OCI-LY3 (cell line): ENCODE data around the gene EPYC.

ENCODE experiments used
- CTCF ChIP-seq: fragments of 200-600, 300-600 bp; sonication (generic); IDR thresholded peaks from 2 replicates; pipeline ENCODE4 v1.5.1; 2014; ENCODE audit warnings: antibody characterized with exemption, low read length, low read depth
- EZH2phosphoT487 ChIP-seq: fragments of 200-600 bp; shearing (Covaris generic); IDR thresholded peaks from 2 replicates; pipeline ENCODE4 v1.6.1; 2018; ENCODE audit warnings: antibody characterized with exemption, mixed run types, low read depth

DNA sequence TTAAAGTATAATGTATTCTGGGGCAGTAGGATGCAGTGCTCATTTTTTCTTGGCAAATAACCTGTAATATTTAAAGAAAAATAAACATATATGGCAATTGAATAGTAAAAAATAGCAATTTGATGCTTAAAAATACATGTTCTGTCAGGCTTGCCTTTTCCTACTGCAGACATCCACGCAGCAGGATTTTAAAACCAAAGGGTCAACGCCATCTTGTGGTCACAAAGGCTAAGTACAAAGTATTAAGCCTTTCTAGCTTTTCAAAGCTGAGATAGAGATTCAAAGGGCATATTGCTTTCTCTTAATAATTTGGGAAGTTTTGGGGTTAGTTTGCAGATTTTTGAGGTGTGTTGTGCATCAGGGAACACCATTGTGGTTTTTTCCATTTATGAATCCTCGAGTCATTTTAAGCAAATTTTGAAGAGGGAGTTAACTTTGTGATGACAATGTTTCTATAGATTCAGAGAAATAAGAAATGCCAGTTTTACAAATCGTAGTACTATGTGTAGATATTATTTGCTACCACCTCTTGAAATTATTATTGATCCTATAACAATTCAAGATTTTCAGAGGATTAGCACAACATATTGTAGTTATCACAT, 45.1 kb downstream of the EPYC start:
- TF ChIP-seq CTCF, result peak; percentile 69
- no peak for TF ChIP-seq EZH2phosphoT487
